Activated T-cell treated with anti-CD3 and anti-CD28 coated beads, Interleukin-2, amount 50 U/mL, for 24 hours (primary cell): ENCODE data around the gene PTPRK.

Experiments
- DNase-seq: peaks from one replicate; pipeline ENCODE4 v3.0.0-alpha.2; 2020
- H3K27ac Mint-ChIP-seq: 2 replicates; pipeline ENCODE4 v1.8.0; 2020; ENCODE audit warnings: mild to moderate bottlenecking, mixed read lengths
- H3K27me3 Mint-ChIP-seq: 2 replicates; pipeline ENCODE4 v1.8.0; 2020; ENCODE audit warnings: mixed read lengths
- H3K36me3 Mint-ChIP-seq: 2 replicates; pipeline ENCODE4 v1.8.0; 2020; ENCODE audit warnings: low read depth, mixed read lengths
- H3K4me1 Mint-ChIP-seq: 2 replicates; pipeline ENCODE4 v1.8.0; 2020; ENCODE audit warnings: low read depth, mixed read lengths
- H3K4me3 Mint-ChIP-seq: 2 replicates; pipeline ENCODE4 v1.8.0; 2020; ENCODE audit warnings: mild to moderate bottlenecking, moderate library complexity, mixed read lengths
- H3K9me3 Mint-ChIP-seq: 2 replicates; pipeline ENCODE4 v1.8.0; 2020; ENCODE audit warnings: mixed read lengths

Gene PTPRK

GRCh38 chr6:128323011-128323410 is 197.4 kb downstream of the PTPRK start:
- Mint-ChIP-seq H3K9me3 (no peaks in the 10 kb centered on the region), H3K36me3 (no peaks in the 10 kb centered on the region), H3K27ac (no peak overlapping the region), H3K4me1 (peaks cover 2% of the 10 kb centered on the region), H3K27me3 (no peaks in the 10 kb centered on the region), H3K4me3 (no peak overlapping the region)
- no peak for DNase-seq

GRCh38 chr6:128319946-128320345 is 200.5 kb downstream of the PTPRK start:
- no peaks in the 10 kb centered on the region for H3K9me3 Mint-ChIP-seq
- H3K4me1 Mint-ChIP-seq, result no peaks in the 10 kb centered on the region
- H3K4me3 Mint-ChIP-seq, result no peak overlapping the region
- no peak overlapping the region for H3K27ac Mint-ChIP-seq
- no peak for DNase-seq
- no peaks in the 10 kb centered on the region for H3K27me3 Mint-ChIP-seq
- no peaks in the 10 kb centered on the region for H3K36me3 Mint-ChIP-seq

- no peaks in the 10 kb centered on the region for H3K9me3 Mint-ChIP-seq
- no peak for DNase-seq
- no peak overlapping the region for H3K4me3 Mint-ChIP-seq
- no peaks in the 10 kb centered on the region for H3K4me1 Mint-ChIP-seq
- H3K27me3 Mint-ChIP-seq, result no peaks in the 10 kb centered on the region
- H3K36me3 Mint-ChIP-seq, result no peaks in the 10 kb centered on the region
- H3K27ac Mint-ChIP-seq, result no peak overlapping the region
Measured at GRCh38 chr6:128319157-128319556, 201.2 kb downstream of the PTPRK start.

GRCh38 chr6:128316258-128316929 is 204.0 kb downstream of the PTPRK start:
- Mint-ChIP-seq H3K27me3 (no peaks in the 10 kb centered on the region), H3K9me3 (no peaks in the 10 kb centered on the region), H3K36me3 (no peaks in the 10 kb centered on the region), H3K4me3 (no peak overlapping the region), H3K27ac (no peak overlapping the region), H3K4me1 (peaks cover 7% of the 10 kb centered on the region)
- no peak for DNase-seq

GRCh38 chr6:128314190-128314589 is 206.2 kb downstream of the PTPRK start:
- no peak overlapping the region for H3K4me3 Mint-ChIP-seq
- no peak for DNase-seq
- no peaks in the 10 kb centered on the region for H3K27me3 Mint-ChIP-seq
- H3K27ac Mint-ChIP-seq, result no peak overlapping the region
- H3K36me3 Mint-ChIP-seq, result no peaks in the 10 kb centered on the region
- H3K4me1 Mint-ChIP-seq, result peaks cover 7% of the 10 kb centered on the region
- H3K9me3 Mint-ChIP-seq, result no peaks in the 10 kb centered on the region

- Mint-ChIP-seq H3K36me3 (no peaks in the 10 kb centered on the region), H3K4me1 (peaks cover 7% of the 10 kb centered on the region), H3K27me3 (no peaks in the 10 kb centered on the region), H3K9me3 (no peaks in the 10 kb centered on the region), H3K27ac (no peak overlapping the region), H3K4me3 (no peak overlapping the region)
- DNase-seq, result no peak
Measured at GRCh38 chr6:128311944-128312570, 208.3 kb downstream of the PTPRK start.

- no peaks in the 10 kb centered on the region for H3K36me3 Mint-ChIP-seq
- H3K27me3 Mint-ChIP-seq, result no peaks in the 10 kb centered on the region
- no peak for DNase-seq
- peaks cover 7% of the 10 kb centered on the region for H3K4me1 Mint-ChIP-seq
- no peaks in the 10 kb centered on the region for H3K9me3 Mint-ChIP-seq
- no peak overlapping the region for H3K4me3 Mint-ChIP-seq
- no peak overlapping the region for H3K27ac Mint-ChIP-seq
Measured at GRCh38 chr6:128310451-128310850, 209.9 kb downstream of the PTPRK start.

- H3K4me3 Mint-ChIP-seq, result no peak overlapping the region
- no peaks in the 10 kb centered on the region for H3K9me3 Mint-ChIP-seq
- DNase-seq, result no peak
- H3K27ac Mint-ChIP-seq, result no peak overlapping the region
- no peaks in the 10 kb centered on the region for H3K36me3 Mint-ChIP-seq
- H3K27me3 Mint-ChIP-seq, result no peaks in the 10 kb centered on the region
- peaks cover 8% of the 10 kb centered on the region for H3K4me1 Mint-ChIP-seq
Measured at GRCh38 chr6:128307671-128308070, 212.7 kb downstream of the PTPRK start.

- H3K9me3 Mint-ChIP-seq, result no peaks in the 10 kb centered on the region
- no peak overlapping the region for H3K4me3 Mint-ChIP-seq
- H3K27ac Mint-ChIP-seq, result no peak overlapping the region
- H3K4me1 Mint-ChIP-seq, result peaks cover 4% of the 10 kb centered on the region
- H3K27me3 Mint-ChIP-seq, result no peaks in the 10 kb centered on the region
- no peaks in the 10 kb centered on the region for H3K36me3 Mint-ChIP-seq
- DNase-seq, result no peak
Measured at GRCh38 chr6:128305976-128306375, 214.4 kb downstream of the PTPRK start.

- no peak overlapping the region for H3K4me3 Mint-ChIP-seq
- H3K27ac Mint-ChIP-seq, result no peak overlapping the region
- H3K9me3 Mint-ChIP-seq, result no peaks in the 10 kb centered on the region
Measured at GRCh38 chr6:128305228-128305627, 215.2 kb downstream of the PTPRK start.

GRCh38 chr6:128303870-128304269 is 216.5 kb downstream of the PTPRK start:
- Mint-ChIP-seq H3K4me3 (no peak overlapping the region), H3K27ac (no peak overlapping the region), H3K9me3 (peaks cover 2% of the 10 kb centered on the region), H3K27me3 (no peaks in the 10 kb centered on the region), H3K36me3 (no peaks in the 10 kb centered on the region), H3K4me1 (peaks cover 6% of the 10 kb centered on the region)
- DNase-seq, result no peak

More at GRCh38 chr6:128305228-128305627, 215.2 kb downstream of the PTPRK start:
- H3K4me1 Mint-ChIP-seq, result peaks cover 4% of the 10 kb centered on the region
- no peaks in the 10 kb centered on the region for H3K27me3 Mint-ChIP-seq
- no peak for DNase-seq
- H3K36me3 Mint-ChIP-seq, result no peaks in the 10 kb centered on the region

GRCh38 chr6:128302942-128303341 is 217.5 kb downstream of the PTPRK start:
- H3K27me3 Mint-ChIP-seq, result no peaks in the 10 kb centered on the region

GRCh38 chr6:128295670-128296069 is 224.7 kb downstream of the PTPRK start:
- DNase-seq, result no peak
- Mint-ChIP-seq H3K27me3 (no peaks in the 10 kb centered on the region), H3K36me3 (no peaks in the 10 kb centered on the region), H3K4me3 (no peak overlapping the region), H3K9me3 (peaks cover 8% of the 10 kb centered on the region), H3K27ac (no peak overlapping the region), H3K4me1 (peaks cover 2% of the 10 kb centered on the region)

More at GRCh38 chr6:128302942-128303341, 217.5 kb downstream of the PTPRK start:
- H3K9me3 Mint-ChIP-seq, result peaks cover 5% of the 10 kb centered on the region
- no peak for DNase-seq
- no peaks in the 10 kb centered on the region for H3K36me3 Mint-ChIP-seq
- H3K4me1 Mint-ChIP-seq, result peaks cover 6% of the 10 kb centered on the region
- H3K4me3 Mint-ChIP-seq, result no peak overlapping the region
- H3K27ac Mint-ChIP-seq, result no peak overlapping the region

- Mint-ChIP-seq H3K4me3 (no peak overlapping the region), H3K27ac (no peak overlapping the region), H3K4me1 (peaks cover 6% of the 10 kb centered on the region), H3K9me3 (no peaks in the 10 kb centered on the region), H3K27me3 (no peaks in the 10 kb centered on the region), H3K36me3 (no peaks in the 10 kb centered on the region)
- no peak for DNase-seq
Measured at GRCh38 chr6:128290221-128290620, 230.2 kb downstream of the PTPRK start.

- H3K27ac Mint-ChIP-seq, result no peak overlapping the region
- H3K9me3 Mint-ChIP-seq, result no peaks in the 10 kb centered on the region
- no peaks in the 10 kb centered on the region for H3K36me3 Mint-ChIP-seq
- H3K4me1 Mint-ChIP-seq, result peaks cover 8% of the 10 kb centered on the region
- no peak overlapping the region for H3K4me3 Mint-ChIP-seq
- no peaks in the 10 kb centered on the region for H3K27me3 Mint-ChIP-seq
- no peak for DNase-seq
Measured at GRCh38 chr6:128284128-128284527, 236.3 kb downstream of the PTPRK start.
